Hepatic stellate cell (primary cell): Measurements from ENCODE around the gene ZSCAN2.
A peak's percentile ranks its signal among the peaks of the same experiment; 100 is the strongest.
"Not testable (repeated sequence)": the region's sequence is repeated elsewhere in the genome, so short reads cannot be mapped to it uniquely, and the experiment has no call there.

ENCODE experiments used
- DNase-seq: peaks from one replicate; pipeline ENCODE4 v3.0.0; 2011; ENCODE audit warnings: low spot score

Gene ZSCAN2

GRCh38 chr15:84641871-84642270 is 41.1 kb downstream of the ZSCAN2 start:
- not testable (repeated sequence) for DNase-seq

GRCh38 chr15:84642640-84643039 is 41.8 kb downstream of the ZSCAN2 start:
- DNase-seq: not testable (repeated sequence)

GRCh38 chr15:84643838-84644237 is 43.0 kb downstream of the ZSCAN2 start:
- no peak for DNase-seq

GRCh38 chr15:84645496-84645895 is 44.7 kb downstream of the ZSCAN2 start:
- DNase-seq: no peak

GRCh38 chr15:84645997-84646396 is 45.2 kb downstream of the ZSCAN2 start:
- DNase-seq: no peak

GRCh38 chr15:84647726-84648125 is 46.9 kb downstream of the ZSCAN2 start:
- DNase-seq: no peak

- DNase-seq: no peak
Measured at GRCh38 chr15:84648539-84648938, 47.7 kb downstream of the ZSCAN2 start.

- DNase-seq: no peak
Measured at GRCh38 chr15:84649706-84650105, 48.9 kb downstream of the ZSCAN2 start.

GRCh38 chr15:84653584-84653909 is 52.7 kb downstream of the ZSCAN2 start:
- no peak for DNase-seq

- peak; percentile 92 for DNase-seq
Measured at GRCh38 chr15:84653910-84654688, 53.3 kb downstream of the ZSCAN2 start, which contains the start of gene WDR73. Gene WDR73, minus strand, starts transcription at chr15:84654283. Its CDS starts 9 bp downstream, at chr15:84654274.

GRCh38 chr15:84654689-84655453 is 54.1 kb downstream of the ZSCAN2 start:
- DNase-seq: peak; percentile 71

GRCh38 chr15:84656972-84657371 is 56.2 kb downstream of the ZSCAN2 start:
- no peak for DNase-seq

- DNase-seq: no peak
Measured at GRCh38 chr15:84657748-84658079, 56.9 kb downstream of the ZSCAN2 start.

- peak; percentile 87 for DNase-seq
Measured at GRCh38 chr15:84658080-84658787, 57.4 kb downstream of the ZSCAN2 start, which contains the start of gene NMB. Gene NMB, minus strand, starts transcription at chr15:84658199. Its CDS starts 47 bp downstream, at chr15:84658152.

GRCh38 chr15:84658788-84659411 is 58.1 kb downstream of the ZSCAN2 start:
- no peak for DNase-seq

- no peak for DNase-seq
Measured at GRCh38 chr15:84659904-84660781, 59.3 kb downstream of the ZSCAN2 start.

GRCh38 chr15:84661001-84661400 is 60.2 kb downstream of the ZSCAN2 start:
- DNase-seq: no peak

- no peak for DNase-seq
Measured at GRCh38 chr15:84666373-84666772, 65.6 kb downstream of the ZSCAN2 start.

- DNase-seq: no peak
Measured at GRCh38 chr15:84668221-84668982, 67.6 kb downstream of the ZSCAN2 start.

GRCh38 chr15:84669726-84670125 is 68.9 kb downstream of the ZSCAN2 start:
- DNase-seq: no peak
